Suppressor macrophage treated with lipopolysaccharide for 4 hours (primary cell): ENCODE data around the gene AFDN.
"Not testable (repeated sequence)": the region's sequence is repeated elsewhere in the genome, so short reads cannot be mapped to it uniquely, and the experiment has no call there.

Experiments
- DNase-seq: peaks from one replicate; pipeline ENCODE4 v3.0.0-alpha.2; 2020

AFDN gene

DNA sequence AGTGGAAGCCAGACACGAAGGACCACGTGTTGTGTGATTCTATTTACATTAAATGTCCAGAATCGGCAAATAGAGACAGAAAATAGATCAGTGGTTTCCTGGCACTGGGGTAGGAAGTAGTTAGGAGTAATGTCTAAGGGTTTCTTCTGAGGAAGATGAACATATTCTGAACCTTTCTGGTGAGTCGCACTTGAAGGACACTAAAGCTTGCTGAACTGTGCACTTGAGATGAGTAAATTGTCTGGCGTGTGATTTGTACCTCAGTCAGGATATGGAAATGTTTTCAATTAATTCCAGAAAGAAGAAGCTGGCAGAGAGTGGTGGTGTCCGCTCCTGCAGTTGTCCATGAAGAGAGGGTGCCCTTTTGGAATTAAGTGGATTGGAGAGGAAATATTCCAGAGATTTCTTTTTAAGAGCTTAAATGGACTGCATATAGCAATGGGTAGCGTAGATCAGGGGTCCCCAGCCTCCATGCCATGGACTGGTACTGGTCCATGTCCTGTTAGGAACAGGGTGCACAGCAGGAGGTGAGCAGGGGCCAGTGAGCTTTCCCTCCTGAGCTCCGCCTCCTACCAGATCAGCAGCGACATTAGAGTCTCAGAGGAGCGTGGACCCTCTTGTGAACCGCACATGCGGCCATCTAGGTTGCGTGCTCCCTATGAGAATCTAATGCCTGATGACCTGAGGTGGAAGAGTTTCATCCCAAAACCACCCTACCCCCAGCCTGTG, 158.3 kb downstream of the AFDN start:
- DNase-seq: no peak

DNA sequence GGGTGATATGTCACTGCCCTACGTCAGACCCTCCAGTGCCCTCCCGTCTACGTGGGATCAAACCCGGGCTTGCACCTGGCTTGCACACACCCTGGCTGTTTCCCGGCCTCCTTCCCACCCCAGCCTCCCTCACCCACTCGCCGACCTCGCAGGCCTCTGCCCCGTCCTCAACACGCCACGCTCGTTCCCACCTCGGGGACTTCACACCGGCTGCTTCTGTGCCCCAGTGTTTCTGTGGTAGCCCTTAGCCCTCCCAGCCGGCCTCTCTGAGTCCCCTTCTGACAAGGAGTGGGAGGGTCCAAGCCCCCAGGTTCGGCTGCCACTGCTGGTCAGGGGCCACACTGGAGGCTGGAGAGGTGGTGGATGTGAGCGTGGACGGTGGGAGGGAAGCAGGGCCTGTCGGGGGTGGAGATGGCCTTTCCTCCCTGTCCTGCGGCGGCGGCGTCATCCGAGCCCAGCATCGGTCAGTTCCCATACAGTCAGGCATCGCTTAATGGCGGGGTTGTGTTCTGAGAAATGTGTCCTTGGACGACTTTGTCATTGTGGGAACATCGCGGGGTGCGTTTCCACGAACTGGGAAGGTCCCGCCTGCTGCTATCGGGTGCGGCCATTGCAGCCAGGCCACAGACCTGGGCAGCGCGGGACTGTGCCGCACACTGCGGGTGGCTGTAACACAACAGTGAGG, 159.3 kb downstream of the AFDN start:
- no peak for DNase-seq

DNA sequence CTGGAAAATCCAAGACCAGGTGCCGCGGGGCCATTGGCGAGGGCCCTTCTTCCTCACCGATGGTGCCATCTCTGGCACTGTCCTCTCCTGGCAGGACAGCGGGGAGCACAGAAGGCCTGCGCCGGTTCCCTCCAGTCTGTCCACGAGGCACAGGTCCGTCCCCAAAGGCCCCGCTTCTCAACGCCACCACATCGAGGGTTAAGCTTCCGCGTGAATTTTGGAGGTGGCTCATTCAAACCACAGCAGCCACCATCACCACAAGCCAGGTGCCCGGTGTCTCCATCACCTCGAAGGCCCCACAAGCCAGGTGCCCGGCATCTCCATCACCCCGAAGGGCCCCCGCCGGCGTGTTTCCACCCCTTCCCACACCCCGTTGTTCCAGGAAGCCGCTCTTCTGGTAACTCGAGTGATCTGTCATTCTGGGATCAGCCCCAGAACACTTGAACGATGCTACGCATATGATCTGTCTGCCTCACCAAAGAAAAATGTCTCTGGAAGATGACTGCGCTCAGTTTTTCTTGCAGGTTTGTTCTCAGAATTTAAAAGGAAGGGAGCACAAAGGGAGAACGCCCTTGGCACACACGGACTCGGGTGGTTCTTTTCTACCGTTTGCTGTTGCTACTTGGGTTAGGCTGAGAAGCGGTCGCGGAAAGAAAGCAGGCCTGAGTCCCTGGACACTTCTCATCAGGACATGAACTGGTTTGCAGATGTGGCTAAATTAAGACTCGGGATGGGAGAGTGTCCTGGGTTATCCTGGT, 160.9 kb downstream of the AFDN start:
- no peak for DNase-seq

DNA sequence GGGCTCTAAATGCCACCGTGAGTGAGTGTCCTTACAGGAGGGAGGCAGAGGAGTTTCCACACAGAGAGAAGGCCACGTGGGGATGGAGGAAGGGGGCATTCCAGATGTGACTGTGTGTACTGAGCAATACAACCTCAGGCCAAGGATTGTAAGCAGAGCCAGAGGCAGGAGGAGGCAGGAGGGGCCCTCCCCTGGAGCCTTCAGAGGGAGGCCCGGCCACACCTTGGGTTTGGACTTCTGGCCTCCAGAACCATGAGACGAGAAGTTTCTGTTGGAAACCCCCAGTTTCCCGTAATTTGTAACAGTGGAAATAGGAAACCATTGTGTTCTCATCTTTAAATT, 161.4 kb downstream of the AFDN start:
- no peak for DNase-seq

DNA sequence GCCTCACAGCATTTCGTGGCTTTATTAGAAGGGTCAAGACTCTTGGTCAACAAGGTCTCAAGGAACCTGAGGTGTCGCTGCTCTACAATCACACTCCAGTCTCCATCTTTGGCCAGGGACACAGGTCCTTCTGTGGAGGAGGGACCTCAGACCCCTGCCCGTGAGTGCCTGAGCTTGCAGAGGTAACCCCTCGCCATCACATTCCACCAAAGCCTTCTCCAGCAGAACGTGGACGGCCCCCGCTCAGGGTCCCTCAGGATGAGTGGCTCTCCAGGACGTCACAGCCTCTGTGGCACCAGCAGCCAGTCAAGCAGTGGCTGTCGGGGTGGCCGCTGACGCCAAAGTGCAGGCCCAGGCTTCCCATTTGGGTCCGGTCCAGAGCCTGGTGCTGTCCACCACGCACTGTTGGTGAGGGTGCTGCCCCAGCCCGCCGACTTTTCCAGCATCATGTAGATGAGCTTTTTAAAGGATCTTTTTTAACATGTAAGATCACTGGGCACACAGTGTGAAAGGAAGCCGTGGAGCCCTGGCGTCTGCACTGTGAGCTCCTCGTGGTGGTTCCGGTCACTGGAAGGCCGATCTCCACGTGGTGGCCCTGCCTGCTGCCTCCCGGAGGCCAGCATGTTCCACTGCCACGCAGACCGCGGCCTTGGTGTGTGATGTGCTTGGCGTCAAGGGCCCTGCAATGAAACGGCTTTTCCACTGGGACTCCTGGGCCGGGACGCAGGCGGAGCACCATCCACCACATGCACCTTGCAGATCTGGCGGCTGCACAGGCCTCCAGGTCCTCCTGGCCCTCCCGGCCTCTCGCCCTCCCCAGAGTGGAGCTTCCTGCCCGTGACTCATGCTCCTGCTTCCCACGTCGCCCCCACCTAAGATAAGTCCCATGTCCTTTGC, 162.5 kb downstream of the AFDN start:
- DNase-seq: no peak

DNA sequence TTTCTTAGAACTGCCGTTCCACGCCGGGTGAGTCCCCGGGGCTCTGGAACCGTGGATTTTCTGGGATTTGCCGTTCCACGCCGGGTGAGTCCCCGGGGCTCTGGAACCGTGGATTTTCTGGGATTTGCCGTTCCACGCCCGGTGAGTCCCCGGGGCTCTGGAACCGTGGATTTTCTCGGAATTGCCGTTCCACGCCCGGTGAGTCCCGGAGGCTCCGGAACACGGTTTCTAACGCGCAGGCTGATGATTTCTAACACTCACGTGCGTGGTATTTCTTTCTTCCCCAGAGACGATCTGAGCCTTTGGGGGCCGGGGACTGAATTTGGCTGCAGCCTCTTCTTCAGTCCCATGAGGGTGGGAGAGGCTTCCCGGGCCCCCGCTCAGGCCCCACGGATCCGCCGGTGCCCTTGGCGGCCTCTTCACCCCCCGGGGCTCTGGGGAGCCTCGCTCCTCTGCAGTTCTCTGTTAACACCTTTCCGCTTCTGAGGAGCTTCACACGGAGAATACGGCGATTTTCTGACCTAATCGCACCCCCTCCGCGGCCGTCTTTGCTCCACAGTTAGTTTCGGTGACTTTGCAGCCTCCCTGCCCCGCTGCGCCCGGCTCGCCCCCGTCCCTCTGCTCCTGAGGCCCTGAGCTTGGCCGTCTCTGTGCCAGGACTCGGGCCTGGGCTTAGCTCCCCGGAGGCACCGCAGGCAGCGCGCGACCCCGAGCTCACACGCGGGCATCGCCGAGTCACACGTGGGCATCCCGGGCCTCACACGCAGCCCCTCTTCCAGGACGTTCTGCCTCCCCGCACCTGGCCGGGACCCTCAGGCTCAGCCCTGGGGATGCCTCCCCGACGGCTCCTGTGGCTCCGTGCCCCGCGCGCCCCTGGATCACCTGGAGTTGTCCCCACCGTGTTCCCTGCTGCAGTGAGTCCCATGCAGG, 163.6 kb downstream of the AFDN start:
- DNase-seq: no peak

DNA sequence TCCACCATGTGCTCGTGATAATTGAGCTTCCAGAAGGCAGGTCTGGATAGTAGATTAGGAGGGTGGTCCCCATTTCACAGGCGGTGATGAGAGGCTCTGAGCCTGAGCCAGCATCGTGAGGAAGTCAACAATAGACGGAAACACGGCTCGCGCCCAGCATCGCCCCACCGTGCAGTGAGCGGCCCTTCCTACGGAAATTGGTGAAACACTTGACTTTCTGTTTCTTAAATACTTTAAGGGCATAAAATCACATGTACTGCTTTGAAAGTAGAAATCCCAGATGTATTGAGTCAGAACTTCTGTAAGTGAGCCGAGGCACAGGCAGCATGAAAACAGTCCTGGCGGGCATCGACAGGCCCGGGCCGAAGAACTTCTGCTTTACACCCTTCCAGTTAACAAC, 166.5 kb downstream of the AFDN start:
- DNase-seq: no peak

DNA sequence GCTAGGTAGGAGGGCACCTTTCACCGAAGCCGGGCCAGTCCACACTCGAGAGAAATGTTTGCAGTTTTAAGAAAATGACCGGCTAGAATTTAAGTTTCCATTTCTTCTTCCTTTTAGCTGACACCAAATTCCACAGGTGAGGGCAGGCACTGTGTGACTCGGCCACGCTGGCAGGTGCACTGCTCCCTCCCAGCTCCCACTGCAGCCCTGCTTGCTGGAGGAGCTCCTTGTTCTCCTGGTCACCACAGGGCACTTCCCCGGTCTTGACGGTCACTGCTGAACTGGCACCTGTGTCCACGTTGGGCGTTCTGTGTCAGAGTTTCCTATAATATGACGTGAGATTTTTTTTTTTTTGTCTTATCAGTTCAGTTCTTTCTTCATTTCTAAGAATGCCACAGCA, 167.1 kb downstream of the AFDN start:
- DNase-seq: no peak

DNA sequence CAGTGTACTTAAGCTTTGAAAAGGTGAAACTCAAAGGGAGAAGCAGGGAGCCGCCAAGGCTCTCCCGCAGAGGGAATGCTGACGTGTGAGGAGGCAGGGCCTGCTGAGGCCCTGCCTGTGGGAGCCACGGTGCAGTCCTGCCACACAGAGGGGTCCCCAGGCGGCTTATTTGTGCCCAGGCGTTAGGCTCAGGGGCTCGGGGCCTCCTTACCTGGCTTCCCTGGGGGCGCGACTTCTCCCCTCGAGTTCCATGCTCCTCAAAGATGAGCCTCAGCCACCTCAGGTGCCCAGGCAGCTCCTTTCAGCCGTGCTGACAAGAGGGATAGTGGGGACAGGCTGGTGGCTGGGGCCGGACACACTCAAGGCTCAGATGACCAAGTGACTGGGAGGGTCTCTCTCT, 168.6 kb downstream of the AFDN start:
- no peak for DNase-seq

DNA sequence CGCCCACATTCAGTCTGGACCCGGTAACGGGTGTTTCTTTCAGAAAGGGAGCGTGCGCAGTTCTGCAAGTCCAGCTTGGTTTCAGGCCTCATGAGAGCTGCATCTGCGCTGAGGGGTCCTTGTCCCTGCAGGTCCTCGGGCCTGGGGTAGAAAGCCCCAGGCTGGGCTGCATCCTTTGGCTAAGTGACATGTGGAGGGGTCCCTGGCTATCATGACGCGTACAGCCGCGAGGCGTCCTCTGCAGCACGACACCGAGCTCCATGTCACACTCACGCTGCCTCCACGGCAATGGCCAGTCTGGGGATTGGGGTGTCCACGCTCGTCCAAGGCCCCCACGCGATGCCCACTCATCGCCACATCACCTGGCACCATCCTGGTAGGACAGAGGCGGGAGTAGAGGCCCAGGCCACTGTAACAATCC, 169.0 kb downstream of the AFDN start:
- DNase-seq: no peak

DNA sequence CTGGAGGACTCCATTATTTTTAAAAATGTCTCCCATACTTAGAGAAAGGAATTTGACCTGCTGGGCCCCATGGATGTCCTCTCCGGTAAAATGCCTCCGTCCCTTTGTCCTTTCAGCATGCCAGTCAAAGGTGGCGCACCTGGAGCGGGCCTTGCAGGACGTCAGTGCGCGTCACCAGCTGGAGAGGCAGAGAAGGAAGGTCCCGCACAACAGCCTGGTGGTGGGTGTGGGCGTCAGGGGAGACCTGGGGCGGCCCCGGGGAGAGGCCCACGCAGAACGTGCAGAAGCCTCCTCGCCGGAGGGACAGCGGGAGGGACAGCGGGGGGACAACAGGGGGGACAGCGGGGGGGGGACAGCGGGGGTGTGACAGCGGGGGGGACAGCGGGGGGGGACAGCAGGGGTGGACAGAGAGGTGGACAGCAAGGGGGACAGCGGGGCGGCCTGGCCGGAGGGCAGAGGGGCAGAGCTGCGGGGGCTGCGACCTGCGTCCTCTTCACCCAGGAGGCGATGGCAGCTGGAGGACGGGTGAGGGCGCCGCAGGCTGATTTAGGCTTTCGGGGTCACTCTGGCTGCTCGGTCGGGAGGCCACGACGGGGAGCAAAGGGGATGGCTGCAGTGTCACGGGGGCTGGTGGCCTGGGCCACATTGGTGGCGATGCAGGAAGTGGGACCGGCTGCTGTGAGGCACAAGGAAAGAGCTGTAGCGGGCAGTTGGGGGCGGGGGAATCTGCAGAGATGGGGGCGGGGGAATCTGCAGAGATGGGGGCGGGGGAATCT, 169.9 kb downstream of the AFDN start:
- no peak for DNase-seq

DNA sequence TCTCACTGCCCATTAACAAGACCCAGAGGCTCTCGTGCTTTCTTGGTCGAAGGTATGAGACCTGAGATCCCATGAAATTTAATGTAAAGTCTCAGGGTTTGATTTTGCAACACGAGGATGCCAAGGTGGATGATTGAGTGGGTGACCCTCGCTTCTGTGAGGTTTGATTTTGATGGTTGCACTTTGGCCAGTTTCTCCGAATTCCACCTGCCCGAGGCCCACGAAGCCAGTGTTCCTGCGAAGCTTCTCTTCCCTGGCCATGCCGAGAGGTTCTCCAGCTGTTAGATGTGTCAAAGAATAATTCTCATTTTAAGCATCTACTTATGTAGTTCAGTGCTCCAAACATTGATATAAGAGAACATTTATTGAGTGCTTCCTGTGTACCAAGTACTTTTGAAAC, 170.9 kb downstream of the AFDN start, which contains the start of gene KIF25:
Gene KIF25 (plus strand): TSS at position 30 of the 400 bp plus-strand sequence. CDS start 31,915 bp downstream, outside the sequence.
- DNase-seq: no peak

DNA sequence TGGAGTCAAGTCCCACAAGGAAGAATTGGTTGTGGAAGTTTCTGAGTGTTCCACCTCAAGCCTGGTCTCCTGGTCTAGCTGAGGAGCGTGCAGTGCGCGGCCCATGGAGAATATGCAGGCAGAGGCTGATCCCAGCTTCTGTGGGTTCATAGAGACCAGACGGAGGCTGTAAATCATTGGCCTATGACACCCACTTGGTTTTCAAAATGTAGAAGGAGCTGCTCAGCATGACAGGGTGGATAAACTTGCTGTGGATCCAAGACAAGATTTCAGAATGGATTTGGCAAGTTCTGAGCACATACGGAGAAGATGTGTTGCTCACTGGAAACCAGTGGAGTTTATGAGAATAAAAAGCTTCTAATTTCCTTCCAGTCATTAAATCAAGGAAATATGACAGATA, 171.5 kb downstream of the AFDN start:
- DNase-seq: no peak

DNA sequence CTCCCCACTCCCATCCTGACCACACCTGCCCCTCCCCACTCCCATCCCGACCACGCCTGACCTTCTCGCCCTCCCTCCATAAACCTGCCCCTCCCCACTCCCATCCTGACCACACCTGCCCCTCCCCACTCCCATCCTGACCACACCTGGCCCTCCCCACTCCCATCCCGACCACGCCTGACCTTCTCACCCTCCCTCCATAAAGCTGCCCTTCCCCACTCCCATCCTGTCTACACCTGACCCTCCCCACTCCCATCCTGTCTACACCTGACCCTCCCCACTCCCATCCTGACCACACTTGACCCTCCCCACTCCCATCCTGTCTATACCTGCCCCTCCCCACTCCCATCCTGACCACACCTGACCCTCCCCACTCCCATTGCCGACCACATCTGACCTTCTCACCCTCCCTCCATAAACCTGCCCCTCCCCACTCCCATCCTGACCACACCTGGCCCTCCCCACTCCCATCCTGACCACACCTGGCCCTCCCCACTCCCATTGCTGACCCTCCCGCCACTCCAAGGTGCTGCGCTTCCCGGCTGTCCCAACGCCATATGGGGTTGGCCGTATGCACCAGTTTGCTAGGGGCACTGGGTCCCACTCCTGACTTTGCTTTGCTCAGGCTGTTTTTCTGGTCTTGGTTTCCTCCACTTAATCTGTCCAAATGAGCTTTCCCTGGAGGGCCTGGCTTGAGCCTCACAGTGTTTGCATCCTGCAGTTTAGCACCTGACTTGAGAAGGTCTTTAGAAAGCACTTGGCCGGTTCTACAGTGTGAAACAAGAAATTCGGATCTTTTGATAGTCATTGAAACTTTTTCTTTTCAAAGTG, 173.7 kb downstream of the AFDN start:
- DNase-seq: no peak

DNA sequence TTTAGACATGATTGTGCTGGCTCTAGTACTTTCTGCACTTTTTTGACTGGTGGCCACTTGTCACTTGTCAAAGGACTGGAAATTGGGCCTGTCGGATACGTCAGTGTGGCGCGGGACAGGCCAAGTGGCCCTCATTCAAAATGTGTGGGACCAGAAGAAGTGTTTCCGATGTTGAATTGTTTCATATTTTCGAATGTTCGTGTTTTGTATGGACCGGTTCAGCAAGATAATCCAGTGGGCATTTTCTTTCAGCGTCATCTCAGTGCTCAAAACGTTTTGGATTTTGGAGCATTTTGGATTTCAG, 174.3 kb downstream of the AFDN start:
- no peak for DNase-seq

DNA sequence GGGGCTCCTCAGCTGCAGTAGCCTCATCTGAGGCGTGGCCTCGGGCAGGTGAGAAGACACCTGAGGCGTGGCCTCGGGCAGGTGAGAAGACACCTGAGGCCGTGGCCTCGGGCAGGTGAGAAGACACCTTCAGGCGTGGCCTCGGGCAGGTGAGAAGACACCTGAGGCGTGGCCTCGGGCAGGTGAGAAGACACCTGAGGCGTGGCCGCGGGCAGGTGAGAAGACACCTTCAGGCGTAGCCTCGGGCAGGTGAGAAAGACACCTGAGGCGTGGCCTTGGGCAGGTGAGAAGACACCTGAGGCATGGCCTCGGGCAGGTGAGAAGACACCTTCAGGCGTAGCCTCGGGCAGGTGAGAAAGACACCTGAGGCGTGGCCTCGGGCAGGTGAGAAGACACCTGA, 174.8 kb downstream of the AFDN start:
- not testable (repeated sequence) for DNase-seq

DNA sequence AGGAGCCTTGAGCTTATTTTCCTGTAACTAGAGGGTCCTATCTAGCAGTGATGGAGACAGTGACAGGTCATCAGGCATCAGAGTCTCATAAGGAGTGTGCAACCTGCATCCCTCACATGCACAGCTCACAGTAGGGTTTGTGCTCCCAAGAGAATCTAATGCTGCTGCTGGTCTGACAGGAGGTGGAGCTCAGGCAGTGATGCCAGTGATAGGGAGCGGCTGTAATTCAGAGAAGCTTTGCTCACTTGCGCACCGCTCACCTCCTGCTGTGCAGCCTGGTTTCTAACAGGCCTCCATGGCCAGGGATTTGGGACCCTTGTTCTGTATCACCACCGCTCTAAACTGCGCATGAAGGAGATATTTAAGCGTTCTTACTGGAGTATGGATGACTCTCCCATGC, 176.1 kb downstream of the AFDN start:
- no peak for DNase-seq

DNA sequence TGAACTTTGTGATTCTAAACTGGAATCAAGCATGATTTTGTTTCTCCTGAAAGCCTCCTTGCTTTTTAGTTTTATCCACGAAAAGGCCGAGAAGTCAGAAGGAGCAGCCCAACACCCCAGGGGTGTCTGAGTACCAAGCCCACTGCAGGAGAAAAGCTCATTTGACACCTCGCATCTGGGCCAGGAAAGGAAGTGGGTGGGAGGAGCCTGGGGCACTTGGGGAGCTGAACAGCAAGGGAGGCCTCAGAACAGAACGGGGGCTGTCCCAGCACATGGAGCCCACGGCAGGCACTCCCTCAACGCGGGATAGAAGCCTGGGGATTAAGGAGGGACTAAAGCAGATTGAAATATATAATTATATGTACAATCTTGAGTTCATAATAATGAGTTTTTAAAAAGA, 177.3 kb downstream of the AFDN start:
- DNase-seq: no peak

DNA sequence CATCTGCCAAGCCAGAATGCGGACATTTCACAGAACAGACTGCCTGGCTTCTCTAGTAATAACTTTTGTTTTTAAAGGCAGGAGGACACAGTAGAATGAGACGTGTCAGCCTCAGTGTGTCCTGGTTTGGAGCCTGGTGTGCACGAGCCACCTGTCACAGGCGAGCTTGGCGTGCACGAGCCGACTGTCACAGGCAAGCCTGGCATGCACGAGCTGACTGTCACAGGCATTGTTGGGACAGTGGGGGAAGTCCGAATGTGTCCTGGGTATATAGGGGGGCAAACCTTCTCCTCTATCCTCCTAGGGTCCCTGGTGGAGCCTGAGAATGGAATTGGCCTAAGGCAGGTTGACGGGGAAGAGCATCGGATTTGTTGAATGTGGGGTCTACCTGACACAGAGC, 178.2 kb downstream of the AFDN start:
- no peak for DNase-seq

DNA sequence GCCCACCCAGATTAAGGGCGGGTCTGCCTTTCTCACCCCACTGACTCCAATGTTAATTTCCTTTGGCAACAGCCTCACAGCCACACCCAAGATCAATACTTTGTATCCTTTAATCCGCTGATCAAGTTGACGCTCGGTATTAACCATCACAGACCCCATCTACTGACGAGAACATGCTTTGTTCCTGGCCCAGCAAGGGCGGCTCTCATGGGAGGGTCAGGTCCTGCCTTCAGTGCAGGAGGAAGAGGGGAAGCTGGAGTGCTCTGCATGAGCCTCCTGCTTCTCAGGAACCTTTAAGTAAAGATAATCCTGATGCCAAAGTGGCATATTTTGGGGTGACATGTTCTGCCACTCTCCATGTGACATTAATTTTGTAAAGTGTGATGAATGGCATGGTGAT, 179.1 kb downstream of the AFDN start:
- no peak for DNase-seq
